GF-D8 (cell line): ENCODE data around the gene CARD19.
A peak's percentile ranks its signal among the peaks of the same experiment; 100 is the strongest.

Source experiments
- DNase-seq: peaks from one replicate; lab custom pipeline; 2025; lab: John Stamatoyannopoulos, UW

The CARD19 gene

GRCh38 chr9:93064392-93065134, 31.5 kb upstream of the CARD19 start:
- DNase-seq, result peak; percentile 88

DNA sequence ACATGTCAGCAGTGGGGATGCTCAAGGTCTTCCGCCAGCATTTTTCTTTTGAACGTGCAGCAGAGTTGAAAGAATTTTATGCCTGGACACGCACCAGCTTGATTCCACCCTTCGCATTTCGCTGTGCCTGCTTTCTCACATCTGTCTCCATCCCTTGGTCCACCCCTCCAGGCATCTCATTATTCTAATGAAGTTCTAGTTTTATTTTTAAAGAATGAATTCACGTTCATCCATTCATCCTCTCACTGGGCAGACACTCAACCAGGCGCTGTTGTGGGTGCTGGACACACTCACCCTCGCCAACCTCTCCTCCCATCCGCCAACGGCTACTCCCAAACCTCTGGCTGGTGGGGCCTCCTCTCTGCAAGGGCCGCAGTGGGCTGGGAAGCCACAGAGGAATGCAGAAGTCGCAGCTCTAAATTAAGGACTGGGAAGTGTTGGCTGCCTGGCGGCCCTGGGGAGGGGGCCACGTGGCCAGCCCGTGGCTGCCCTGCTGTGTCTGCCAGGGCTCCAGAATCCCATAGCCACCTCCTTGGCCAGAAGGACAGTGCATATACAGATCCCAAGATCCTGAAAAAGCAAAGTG, 30.8 kb upstream of the CARD19 start:
- DNase-seq, result peak; percentile 27

GRCh38 chr9:93066978-93067603, 28.9 kb upstream of the CARD19 start:
- no peak for DNase-seq

GRCh38 chr9:93068956-93069355, 27.1 kb upstream of the CARD19 start:
- no peak for DNase-seq

DNA sequence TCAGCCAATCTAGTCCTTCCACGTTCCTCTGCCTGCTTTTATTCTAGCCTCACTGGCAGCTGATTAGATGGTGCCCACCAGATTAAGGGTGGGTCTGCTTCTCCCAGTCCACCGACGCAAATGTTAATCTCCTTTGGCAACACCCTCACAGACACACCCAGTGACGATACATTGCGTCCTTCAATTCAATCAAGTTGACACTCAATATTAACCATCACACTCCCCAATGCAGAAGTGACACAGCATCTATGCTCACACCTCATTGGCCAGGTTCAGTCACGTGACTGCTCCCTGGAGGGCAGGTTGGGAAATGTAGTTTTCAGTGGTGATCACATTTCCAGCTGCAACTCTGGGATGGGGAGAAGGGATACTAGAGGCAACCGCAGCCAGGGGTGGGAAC, 24.6 kb upstream of the CARD19 start:
- no peak for DNase-seq

GRCh38 chr9:93072383-93072795, 23.6 kb upstream of the CARD19 start:
- DNase-seq, result no peak

DNA sequence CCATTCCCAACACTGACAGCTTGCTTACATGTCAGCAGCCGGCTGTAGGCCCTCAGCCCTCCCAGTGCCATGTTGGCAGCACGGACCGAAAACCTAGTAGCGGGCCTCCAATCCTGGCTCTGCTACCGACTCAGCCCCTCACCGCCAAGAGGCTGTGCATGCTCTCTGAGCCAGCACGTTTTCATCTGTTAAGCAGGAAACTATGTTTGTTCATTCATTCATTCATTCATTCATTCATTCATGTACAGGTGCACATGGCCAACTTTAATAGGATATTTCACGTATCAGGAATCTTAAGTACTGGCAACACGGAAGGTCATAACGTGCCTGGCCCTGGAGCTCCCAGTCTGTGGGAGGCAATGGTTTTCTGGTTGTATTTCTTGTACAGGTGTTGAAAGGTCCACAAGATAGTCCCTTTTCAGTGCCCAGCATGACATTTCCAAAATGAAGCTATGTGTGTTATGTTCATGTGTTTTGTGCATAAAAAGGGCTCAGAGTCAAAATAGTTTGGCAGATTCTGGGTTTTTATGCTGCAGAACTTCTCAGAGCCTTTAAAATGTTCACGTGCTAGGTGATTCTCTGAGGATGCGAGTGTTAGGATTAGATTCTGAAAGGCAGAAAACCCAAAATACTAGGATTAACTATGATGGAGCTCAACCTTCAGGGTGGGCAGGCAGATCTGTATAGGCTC, 19.8 kb upstream of the CARD19 start:
- no peak for DNase-seq

- no peak for DNase-seq
Measured at GRCh38 chr9:93076792-93077128, 19.3 kb upstream of the CARD19 start.

- no peak for DNase-seq
Measured at GRCh38 chr9:93077367-93077766, 18.6 kb upstream of the CARD19 start.

DNA sequence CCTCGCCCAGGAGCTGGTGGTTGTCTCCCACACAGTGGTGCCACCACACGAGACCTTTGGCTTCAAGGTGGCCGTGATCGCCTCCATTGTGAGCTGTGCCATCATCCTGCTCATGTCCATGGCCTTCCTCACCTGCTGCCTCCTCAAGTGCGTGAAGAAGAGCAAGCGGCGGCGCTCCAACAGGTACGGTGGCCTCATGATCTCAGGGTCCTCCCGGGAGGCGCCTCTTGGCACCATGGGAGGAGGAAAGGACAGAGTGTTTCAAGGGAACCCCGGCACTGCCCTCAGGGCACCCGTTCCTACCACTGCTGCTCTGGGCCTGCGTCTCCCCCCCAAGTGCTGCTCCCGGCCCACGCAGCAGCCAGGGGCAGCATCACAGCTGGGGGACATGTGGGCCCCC, 18.2 kb upstream of the CARD19 start:
- no peak for DNase-seq

DNA sequence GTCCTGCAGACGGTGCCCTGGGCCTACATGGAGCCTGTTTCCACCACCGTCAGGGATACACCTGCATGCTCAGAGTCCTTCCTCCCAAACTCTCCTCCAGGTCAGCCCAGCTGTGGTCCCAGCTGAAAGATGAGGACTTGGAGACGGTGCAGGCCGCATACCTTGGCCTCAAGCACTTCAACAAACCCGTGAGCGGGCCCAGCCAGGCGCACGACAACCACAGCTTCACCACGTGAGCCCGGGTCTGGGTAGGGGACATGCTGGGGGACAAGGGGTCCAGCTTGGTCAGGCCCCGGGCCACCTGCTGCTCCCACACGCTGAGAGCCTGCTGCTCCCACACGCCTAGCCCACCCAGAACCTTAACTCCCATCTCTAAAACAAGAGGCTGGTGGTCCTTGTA, 16.6 kb upstream of the CARD19 start:
- no peak for DNase-seq

DNA sequence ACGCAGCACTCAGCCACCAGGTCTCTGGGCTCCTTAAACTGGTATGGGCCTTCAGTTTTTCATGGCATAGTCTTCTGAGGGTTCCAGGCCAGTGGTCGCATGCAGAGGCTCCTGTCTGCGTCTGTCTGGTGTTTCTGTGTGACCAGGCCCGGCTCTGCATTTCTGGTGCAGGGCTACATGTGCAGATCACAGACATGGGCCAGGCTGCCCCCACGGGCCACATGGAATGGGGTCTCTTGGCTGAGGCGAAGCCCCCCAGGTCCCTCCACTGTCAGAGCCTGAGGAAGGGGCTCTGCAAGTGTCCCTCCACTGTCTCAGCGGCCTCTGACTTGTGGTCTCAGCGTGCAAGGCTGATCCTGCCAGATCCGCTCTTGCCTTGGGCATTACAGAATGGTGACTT, 15.6 kb upstream of the CARD19 start:
- no peak for DNase-seq

- DNase-seq, result no peak
Measured at GRCh38 chr9:93081081-93081529, 14.9 kb upstream of the CARD19 start.

- DNase-seq, result no peak
Measured at GRCh38 chr9:93081931-93082330, 14.1 kb upstream of the CARD19 start.

DNA sequence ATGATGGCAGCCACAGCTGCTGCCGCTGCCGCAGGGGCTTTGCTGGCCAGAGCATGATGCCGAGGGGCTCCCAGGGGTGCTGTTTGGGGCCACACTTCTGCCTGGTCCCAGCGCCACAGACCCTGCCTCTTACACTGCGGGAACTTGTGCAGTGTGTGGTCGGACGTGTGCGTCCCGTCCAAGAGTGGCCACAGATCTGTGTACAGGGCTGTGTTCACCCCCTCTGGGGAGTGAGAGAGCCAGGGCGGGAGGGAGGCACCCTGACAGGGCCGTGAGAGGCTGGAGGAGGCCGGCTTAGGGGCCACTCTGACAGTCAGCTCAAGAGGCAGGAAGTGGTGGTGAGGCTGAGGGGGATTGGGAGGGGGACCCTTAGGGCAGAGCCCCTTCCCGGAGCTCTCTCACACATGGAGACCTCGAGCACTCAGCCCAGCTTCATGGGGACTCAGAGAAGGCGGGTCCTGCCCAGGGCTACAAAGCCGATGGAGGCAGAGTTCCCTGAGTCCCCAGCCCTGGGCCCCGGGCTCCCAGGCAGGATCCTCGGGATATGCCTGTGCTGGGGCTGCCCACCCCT, 13.1 kb upstream of the CARD19 start:
- DNase-seq, result no peak

GRCh38 chr9:93083592-93084470, 12.2 kb upstream of the CARD19 start:
- peak; percentile 53 for DNase-seq

- DNase-seq, result no peak
Measured at GRCh38 chr9:93084471-93084881, 11.5 kb upstream of the CARD19 start.

- no peak for DNase-seq
Measured at GRCh38 chr9:93085676-93086075, 10.3 kb upstream of the CARD19 start.

- no peak for DNase-seq
Measured at GRCh38 chr9:93086447-93087224, 9.4 kb upstream of the CARD19 start.

GRCh38 chr9:93087971-93088655, 7.9 kb upstream of the CARD19 start:
- no peak for DNase-seq
